Neuronal stem cell (in vitro differentiated cells): ENCODE measurements around the gene PPFIA1.

ENCODE experiments used
- DNase-seq: peaks from one replicate; pipeline ENCODE4 v3.0.0-alpha.2; 2013; ENCODE audit warnings: low spot score
- H2AFZ ChIP-seq: one replicate; pipeline ENCODE4 v1.6.1; 2013; ENCODE audit warnings: mild to moderate bottlenecking, low read length, inconsistent platforms
- H2AK5ac ChIP-seq: 2 replicates; pipeline ENCODE4 v1.6.1; 2013; ENCODE audit warnings: low read depth, mild to moderate bottlenecking, inconsistent platforms, low read length, moderate library complexity, mixed read lengths
- H2BK120ac ChIP-seq: 2 replicates; pipeline ENCODE4 v1.6.1; 2013; ENCODE audit warnings: low read depth, mild to moderate bottlenecking, inconsistent platforms, low read length, moderate library complexity, mixed read lengths
- H2BK12ac ChIP-seq: one replicate; pipeline ENCODE4 v1.6.1; 2013; ENCODE audit warnings: low read length, inconsistent platforms
- H2BK15ac ChIP-seq: 2 replicates; pipeline ENCODE4 v1.6.1; 2013; ENCODE audit warnings: mild to moderate bottlenecking, low read length, inconsistent platforms, mixed read lengths
- H2BK5ac ChIP-seq: one replicate; pipeline ENCODE4 v1.6.1; 2013; ENCODE audit warnings: inconsistent platforms, mild to moderate bottlenecking, low read length, moderate library complexity
- H3K14ac ChIP-seq: one replicate; pipeline ENCODE4 v1.6.1; 2013; ENCODE audit warnings: low read length, inconsistent platforms
- H3K18ac ChIP-seq: 2 replicates; pipeline ENCODE4 v1.6.1; 2013; ENCODE audit warnings: low read length, inconsistent platforms
- H3K23ac ChIP-seq: 2 replicates; pipeline ENCODE4 v1.6.1; 2013; ENCODE audit warnings: low read depth, mild to moderate bottlenecking, mixed read lengths, low read length, inconsistent platforms; ENCODE audit not compliant: poor library complexity
- H3K27ac ChIP-seq: replicated peaks from 3 replicates; pipeline ENCODE4 v1.5.1; 2013; ENCODE audit warnings: low read length, inconsistent platforms
- H3K27me3 ChIP-seq, 3 experiments: 2 replicates each; pipeline ENCODE4 v1.6.1; 2013; ENCODE audit warnings: low read length in 3 of 3, mild to moderate bottlenecking in 2 of 3, inconsistent platforms in 1 of 3, low read depth in 1 of 3, mixed read lengths in 1 of 3, moderate library complexity in 1 of 3; ENCODE audit not compliant: control insufficient read depth in 3 of 3, insufficient read depth in 3 of 3
- H3K36me3 ChIP-seq, 2 donors: replicated peaks in 1 of 2; 2 replicates each; pipeline ENCODE4 v1.6.1; 2013; ENCODE audit warnings: low read length in 2 of 2; ENCODE audit not compliant: control insufficient read depth in 2 of 2, insufficient read depth in 2 of 2
- H3K4ac ChIP-seq: 2 replicates; pipeline ENCODE4 v1.6.1; 2013; ENCODE audit warnings: inconsistent platforms, mild to moderate bottlenecking, low read length, moderate library complexity
- H3K4me1 ChIP-seq, 2 donors: 1 replicate in 1 of 2; 2 replicates in 1 of 2; pipeline ENCODE4 v1.6.1; 2013; ENCODE audit warnings: low read length in 2 of 2, low read depth in 1 of 2; ENCODE audit not compliant: control insufficient read depth in 2 of 2, insufficient read depth in 1 of 2
- H3K4me2 ChIP-seq: one replicate; pipeline ENCODE4 v1.6.1; 2013; ENCODE audit warnings: mild to moderate bottlenecking, low read length, inconsistent platforms; ENCODE audit not compliant: insufficient read depth, poor library complexity, severe bottlenecking
- H3K4me3 ChIP-seq, 2 donors: 2 replicates each; pipeline ENCODE4 v1.5.1; 2013; ENCODE audit warnings: low read length in 2 of 2, mild to moderate bottlenecking in 2 of 2, inconsistent platforms in 1 of 2, moderate library complexity in 1 of 2
- H3K79me1 ChIP-seq: one replicate; pipeline ENCODE4 v1.6.1; 2013; ENCODE audit warnings: low read depth, mild to moderate bottlenecking, inconsistent platforms, low read length, moderate library complexity
- H3K9ac ChIP-seq: one replicate; pipeline ENCODE4 v1.6.1; 2013; ENCODE audit warnings: mild to moderate bottlenecking, low read depth, low read length, inconsistent platforms; ENCODE audit not compliant: poor library complexity
- H3K9me3 ChIP-seq, 2 donors: replicated peaks in 1 of 2; 2 replicates each; pipeline versions ENCODE3 to v1.6.1; 2013; ENCODE audit warnings: low read length in 2 of 2, mild to moderate bottlenecking in 2 of 2, inconsistent platforms in 1 of 2, low read depth in 1 of 2, mixed read lengths in 1 of 2, moderate library complexity in 1 of 2; ENCODE audit not compliant: control insufficient read depth in 2 of 2, insufficient read depth in 1 of 2
- H4K8ac ChIP-seq: one replicate; pipeline ENCODE4 v1.6.1; 2013; ENCODE audit warnings: low read depth, mild to moderate bottlenecking, inconsistent platforms, low read length, moderate library complexity
- H4K91ac ChIP-seq: one replicate; pipeline ENCODE4 v1.6.1; 2013; ENCODE audit warnings: low read length, low read depth, mild to moderate bottlenecking, inconsistent platforms; ENCODE audit not compliant: poor library complexity
- WGBS, 2 donors: extraction: QIAGEN DNeasy Blood & Tissue Kit; methylation state at CpG; one replicate each; pipeline ENCODE4 v1.1.7; 2013; ENCODE audit warnings: missing lambda C conversion rate in 2 of 2, mixed read lengths in 1 of 2; ENCODE audit not compliant: insufficient read length in 2 of 2, insufficient replicate concordance in 1 of 2; ENCODE audit errors: extremely low coverage in 2 of 2; 5-methylcytosine and 5-hydroxymethylcytosine counted together

Gene PPFIA1

DNA sequence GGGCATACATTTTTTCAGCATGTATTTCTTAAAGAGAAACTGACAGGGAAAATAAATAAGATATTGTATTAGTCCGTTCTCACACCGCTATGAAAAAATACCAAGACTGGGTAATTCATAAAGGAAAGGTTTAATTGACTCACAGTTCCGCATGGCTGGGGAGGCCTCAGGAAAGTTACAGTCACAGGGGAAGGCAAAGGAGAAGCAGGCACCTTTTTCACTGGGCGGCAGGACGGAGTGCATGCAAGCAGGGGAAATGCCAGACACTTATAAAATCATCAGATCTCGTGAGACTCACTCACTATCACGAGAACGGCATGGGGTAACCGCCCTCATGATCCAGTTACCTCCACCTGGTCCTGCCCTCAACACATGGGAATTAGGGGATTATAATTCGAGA, 44.2 kb downstream of the PPFIA1 start:
- Histone ChIP-seq H3K4ac (no peak overlapping the region), H2AFZ (no peak overlapping the region), H3K18ac (no peak overlapping the region), H3K36me3 (peaks cover 0 to 44% of the 10 kb centered on the region in 2 donors), H2BK12ac (no peak overlapping the region), H2BK5ac (no peak overlapping the region), H3K27ac (no peak overlapping the region), H4K91ac (no peak overlapping the region), H2BK120ac (no peak overlapping the region), H2AK5ac (no peak overlapping the region), H3K4me1 (peaks cover 7 to 24% of the 10 kb centered on the region in 2 donors), H4K8ac (no peak overlapping the region), H3K4me3 (no peak overlapping the region), H3K9me3 (peaks cover 0 to 2% of the 10 kb centered on the region in 2 donors), H3K9ac (no peak overlapping the region), H3K23ac (no peak overlapping the region), H3K79me1 (peaks cover 8% of the 10 kb centered on the region), H3K4me2 (no peak overlapping the region), H2BK15ac (no peak overlapping the region), H3K27me3 (no peaks in the 10 kb centered on the region), H3K14ac (no peak overlapping the region)
- WGBS, 2 donors = no CpG with 5 or more reads among the region's 10 CpGs
- no peak for DNase-seq

DNA sequence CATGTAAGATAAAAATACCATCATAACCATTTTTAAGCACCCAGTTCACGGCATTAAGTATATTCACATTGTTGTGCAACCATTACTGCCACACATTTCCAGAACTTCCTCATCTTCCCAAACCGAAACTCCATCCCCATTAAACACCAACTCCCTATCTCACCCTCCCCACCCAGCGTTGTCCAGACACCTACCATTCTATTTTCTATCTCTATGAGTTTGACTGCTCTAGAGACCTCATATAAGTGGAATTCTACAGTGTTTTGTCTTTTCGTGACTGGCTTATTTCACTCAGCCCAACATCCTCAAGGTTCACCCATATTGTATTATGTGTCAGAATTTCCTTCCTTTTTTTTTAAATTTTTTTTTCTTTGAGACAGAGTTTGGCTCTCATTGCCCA, 45.2 kb downstream of the PPFIA1 start:
- H4K8ac ChIP-seq = no peak overlapping the region
- H3K27ac ChIP-seq = no peak overlapping the region
- no peak overlapping the region for H3K4me2 ChIP-seq
- no peak overlapping the region for H2BK15ac ChIP-seq
- H3K4me3 ChIP-seq = no peak overlapping the region
- H3K4me1 ChIP-seq = peaks cover 7 to 27% of the 10 kb centered on the region in 2 donors
- H2AK5ac ChIP-seq = no peak overlapping the region
- H3K18ac ChIP-seq = no peak overlapping the region
- H3K36me3 ChIP-seq = peaks cover 0 to 42% of the 10 kb centered on the region in 2 donors
- H3K27me3 ChIP-seq = no peaks in the 10 kb centered on the region
- H3K9me3 ChIP-seq = peaks cover 0 to 2% of the 10 kb centered on the region in 2 donors
- peaks cover 8% of the 10 kb centered on the region for H3K79me1 ChIP-seq
- no peak overlapping the region for H3K14ac ChIP-seq
- no peak overlapping the region for H2BK5ac ChIP-seq
- H2BK120ac ChIP-seq = no peak overlapping the region
- no peak overlapping the region for H2AFZ ChIP-seq
- no peak overlapping the region for H2BK12ac ChIP-seq
- no peak for DNase-seq
- H3K4ac ChIP-seq = no peak overlapping the region
- H4K91ac ChIP-seq = no peak overlapping the region
- WGBS, 2 donors = 94% methylated on average over 2 of the region's 4 CpGs; no CpG with 5 or more reads in 1 of the 2 donors
- no peak overlapping the region for H3K23ac ChIP-seq
- H3K9ac ChIP-seq = no peak overlapping the region

DNA sequence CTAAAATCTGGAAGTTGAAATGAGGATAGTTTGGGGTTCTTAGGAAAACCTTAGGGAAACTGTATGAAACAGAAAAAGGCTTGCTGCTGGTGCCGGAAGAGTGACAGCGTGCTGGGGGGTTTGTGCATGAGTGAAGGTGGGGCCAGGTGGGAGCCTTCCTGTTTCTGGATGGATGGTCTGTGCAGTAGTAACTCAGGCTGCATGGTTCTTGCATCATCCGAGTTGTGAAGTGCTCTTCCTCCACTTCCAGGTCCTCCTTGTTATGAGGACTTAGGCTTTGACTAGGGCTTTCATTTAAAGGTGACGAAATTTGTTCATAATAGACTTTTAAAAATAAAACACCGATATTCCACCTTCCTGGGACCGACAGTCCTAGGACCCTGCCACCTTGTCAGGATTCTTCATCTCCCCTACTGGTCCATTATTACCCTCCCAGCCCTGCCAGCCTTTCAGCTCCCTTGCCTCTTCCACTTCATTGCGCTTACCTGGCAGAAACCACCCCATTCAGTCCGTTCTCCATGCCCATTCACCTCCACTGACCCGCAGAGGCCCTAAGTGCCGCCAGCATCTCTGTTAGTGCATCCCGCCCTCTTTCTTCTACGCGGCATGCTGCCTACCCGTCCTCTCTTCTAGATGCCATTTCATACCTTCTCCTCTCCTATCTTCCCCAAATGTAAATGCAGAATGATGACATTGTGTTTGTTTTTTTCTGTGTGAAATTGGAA, 47.3 kb downstream of the PPFIA1 start:
- no peak overlapping the region for H3K9ac ChIP-seq
- H3K36me3 ChIP-seq = peaks cover 0 to 31% of the 10 kb centered on the region in 2 donors
- no peak for DNase-seq
- H2BK12ac ChIP-seq = no peak overlapping the region
- H3K27ac ChIP-seq = no peak overlapping the region
- H3K27me3 ChIP-seq = no peaks in the 10 kb centered on the region
- H3K4ac ChIP-seq = no peak overlapping the region
- no peak overlapping the region for H4K8ac ChIP-seq
- H2BK15ac ChIP-seq = no peak overlapping the region
- no peak overlapping the region for H3K4me3 ChIP-seq
- H2BK120ac ChIP-seq = no peak overlapping the region
- no peak overlapping the region for H4K91ac ChIP-seq
- H2BK5ac ChIP-seq = no peak overlapping the region
- H3K4me2 ChIP-seq = no peak overlapping the region
- peaks cover 12 to 28% of the 10 kb centered on the region in 2 donors for H3K4me1 ChIP-seq
- H2AFZ ChIP-seq = no peak overlapping the region
- peak overlapping the region; percentile 10 for H3K23ac ChIP-seq
- H3K79me1 ChIP-seq = peaks cover 7% of the 10 kb centered on the region
- H3K9me3 ChIP-seq = peaks cover 0 to 2% of the 10 kb centered on the region in 2 donors
- H3K14ac ChIP-seq = no peak overlapping the region
- no peak overlapping the region for H3K18ac ChIP-seq
- no peak overlapping the region for H2AK5ac ChIP-seq
- no CpG with 5 or more reads among the region's 14 CpGs for WGBS, 2 donors

GRCh38 chr11:70319396-70320076, 49.0 kb downstream of the PPFIA1 start:
- no peak overlapping the region for H2AFZ ChIP-seq
- H3K9me3 ChIP-seq = peaks cover 0 to 2% of the 10 kb centered on the region in 2 donors
- no peak overlapping the region for H3K4ac ChIP-seq
- H3K23ac ChIP-seq = no peak overlapping the region
- no peak overlapping the region for H3K4me2 ChIP-seq
- no peak overlapping the region for H2BK12ac ChIP-seq
- no peak for DNase-seq
- H3K4me3 ChIP-seq = no peak overlapping the region
- H3K79me1 ChIP-seq = peaks cover 5% of the 10 kb centered on the region
- no peak overlapping the region for H3K18ac ChIP-seq
- H3K27ac ChIP-seq = peak overlapping the region; percentile 0
- no peak overlapping the region for H4K91ac ChIP-seq
- no CpG with 5 or more reads among the region's 10 CpGs for WGBS, 2 donors
- H2BK5ac ChIP-seq = no peak overlapping the region
- peaks cover 24 to 37% of the 10 kb centered on the region in 2 donors for H3K4me1 ChIP-seq
- H3K9ac ChIP-seq = no peak overlapping the region
- no peak overlapping the region for H2BK120ac ChIP-seq
- H3K14ac ChIP-seq = no peak overlapping the region
- peaks cover 0 to 29% of the 10 kb centered on the region in 2 donors for H3K36me3 ChIP-seq
- no peak overlapping the region for H2AK5ac ChIP-seq
- no peak overlapping the region for H4K8ac ChIP-seq
- H3K27me3 ChIP-seq = no peaks in the 10 kb centered on the region
- no peak overlapping the region for H2BK15ac ChIP-seq
